Stimulated activated CD4-positive, alpha-beta T cell treated with anti-CD3 and anti-CD28 coated beads, Interleukin-2, amount 100 ng/mL, for 4 hours (primary cell): Measurements from ENCODE around the gene WDR93.

ENCODE experiments used
- DNase-seq: peaks from one replicate; pipeline ENCODE4 v3.0.0-alpha.2; 2020; ENCODE audit warnings: low read depth

WDR93 gene

DNA sequence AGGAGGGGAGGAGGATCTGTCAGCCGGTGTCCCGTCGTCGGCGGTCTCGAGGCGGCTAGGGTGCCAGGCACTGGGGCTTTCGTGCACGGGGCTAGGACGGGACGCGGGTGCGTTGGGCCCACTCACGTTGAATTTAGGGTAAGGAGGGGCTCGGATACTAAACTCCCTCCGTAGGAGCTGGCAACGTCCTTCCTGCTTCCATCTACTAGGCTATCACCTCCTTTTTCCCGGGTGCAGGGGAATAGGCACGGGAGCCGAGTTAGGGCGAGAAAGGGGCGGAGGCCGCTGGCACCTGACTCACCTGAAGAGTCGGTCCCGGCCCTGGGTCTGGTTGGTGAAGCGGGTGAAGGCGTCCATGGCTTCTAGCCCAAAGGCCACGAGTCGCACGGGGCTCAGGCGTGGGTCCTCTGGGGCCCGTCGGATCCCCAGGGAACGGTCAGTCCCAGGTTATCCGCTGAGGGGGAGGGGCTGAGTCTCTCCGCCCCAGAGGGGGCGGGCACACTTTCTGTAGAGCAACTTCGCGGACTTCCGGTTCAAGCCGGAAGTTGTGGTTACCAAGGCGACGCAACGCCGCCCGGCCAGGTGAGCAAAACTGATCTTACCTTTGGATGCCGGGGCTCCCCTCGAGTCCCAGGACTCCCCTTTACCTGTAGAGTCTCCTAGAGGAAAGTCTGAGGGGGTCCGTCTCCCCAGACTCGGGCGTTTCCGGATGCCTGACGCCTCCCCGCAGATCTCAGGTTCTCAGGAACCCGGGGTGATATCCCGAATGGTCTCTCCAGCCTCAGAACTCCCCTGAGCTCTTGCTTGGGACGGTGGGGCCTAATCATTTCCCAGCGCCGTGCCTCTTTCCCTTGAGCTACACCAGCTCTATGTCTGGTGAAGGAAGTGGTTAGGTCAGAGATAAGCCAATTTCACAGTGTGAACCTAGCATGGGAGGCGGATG, at the start of gene WDR93, which contains the start of gene PEX11A:
TSS of gene WDR93 (plus strand) at position 536 of the 943 bp plus-strand sequence. CDS start 10,936 bp downstream, outside the sequence.
TSS of gene PEX11A (minus strand) at position 479 of the 943 bp plus-strand sequence. CDS start at position 357, 122 bp downstream.
- DNase-seq, result peak; percentile 62

- DNase-seq, result no peak
Observed at GRCh38 chr15:89641053-89641452, 49.6 kb upstream of the WDR93 start.

- no peak for DNase-seq
Observed at GRCh38 chr15:89642106-89642505, 48.5 kb upstream of the WDR93 start.

GRCh38 chr15:89645680-89646079, 44.9 kb upstream of the WDR93 start:
- DNase-seq, result no peak

GRCh38 chr15:89646416-89647141, 44.0 kb upstream of the WDR93 start:
- DNase-seq, result no peak

DNA sequence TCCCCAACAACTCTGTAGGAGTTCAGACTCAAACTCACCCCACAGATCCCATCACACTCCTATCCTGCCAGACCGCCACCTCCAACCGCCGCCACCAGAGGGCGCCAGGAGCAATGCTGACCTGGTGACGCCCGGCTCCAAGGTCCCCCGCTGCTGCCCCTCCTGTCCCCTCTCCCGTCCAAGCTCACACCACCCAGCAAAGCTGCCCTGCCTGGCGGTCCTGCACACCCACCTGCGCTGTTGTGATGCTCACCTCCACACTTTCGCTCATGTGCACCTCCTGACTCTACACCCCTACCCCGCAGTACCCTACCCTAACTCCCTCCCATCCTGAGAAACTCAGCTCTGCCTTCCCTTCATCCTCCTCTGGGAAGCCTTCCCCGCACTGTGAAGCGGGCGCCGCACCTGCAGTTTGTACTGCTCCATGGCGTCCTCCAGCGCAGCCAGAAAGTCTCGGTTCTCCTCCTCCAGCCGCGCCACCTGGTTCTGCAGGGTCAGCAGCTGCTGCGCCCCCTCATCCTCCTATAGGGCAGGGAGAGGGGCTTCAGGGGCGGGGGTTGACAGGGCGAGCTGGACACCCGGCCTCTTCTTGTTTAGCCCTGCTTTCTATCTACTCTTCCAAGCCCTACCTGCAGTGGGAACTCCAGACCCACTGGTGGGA, 43.3 kb upstream of the WDR93 start:
- DNase-seq, result peak; percentile 13

GRCh38 chr15:89648106-89649012, 42.3 kb upstream of the WDR93 start:
- DNase-seq, result no peak

DNA sequence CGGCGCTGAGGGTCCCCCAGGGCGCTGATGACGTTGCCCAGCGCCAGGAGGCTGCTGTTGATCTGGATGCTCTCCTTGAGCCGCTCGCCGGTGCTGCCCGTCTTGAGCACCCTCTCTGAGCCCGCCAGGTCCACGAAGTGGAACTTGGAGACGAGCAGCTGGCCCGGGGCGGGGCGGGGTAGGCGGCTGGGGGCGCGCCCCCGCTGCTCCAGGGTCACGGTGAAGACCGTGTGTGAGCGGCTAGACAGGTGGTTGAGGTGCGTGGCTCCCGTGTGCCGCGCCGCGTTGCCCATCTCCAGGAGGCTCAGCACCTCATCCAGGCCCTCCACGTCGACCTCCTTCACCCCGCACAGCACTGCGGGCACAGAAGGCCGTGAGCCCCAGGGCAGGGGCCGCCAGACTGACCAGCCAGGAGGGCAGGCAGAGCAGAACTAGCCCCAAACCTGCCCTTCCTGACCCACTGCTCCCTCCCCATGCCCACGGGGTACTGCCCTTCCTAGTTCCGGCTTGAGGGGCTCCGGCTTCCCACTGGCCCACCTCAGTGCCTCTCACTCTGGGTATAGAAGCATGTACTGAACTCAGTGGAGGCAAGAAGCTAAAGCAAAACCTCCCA, 41.5 kb upstream of the WDR93 start:
- no peak for DNase-seq

DNA sequence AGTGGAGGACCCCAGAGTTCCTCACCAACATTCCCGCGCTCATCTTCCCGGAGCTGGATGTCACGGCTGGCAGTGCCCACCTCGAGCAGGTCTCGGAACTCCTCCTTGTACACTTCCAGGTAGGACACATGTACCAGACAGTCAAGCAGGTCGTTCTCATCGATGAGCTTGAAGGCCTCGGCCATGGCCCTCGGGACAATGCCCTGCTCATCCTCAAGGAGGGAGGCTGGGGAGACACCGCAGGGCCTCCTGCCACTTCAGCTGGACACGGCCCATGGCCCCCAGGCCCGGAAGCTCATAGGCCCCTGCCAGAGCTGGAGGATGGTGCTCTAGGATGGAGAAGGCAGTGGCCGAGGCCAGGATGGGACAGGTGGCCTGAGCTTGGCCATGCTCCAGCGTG, 40.9 kb upstream of the WDR93 start:
- DNase-seq, result no peak

GRCh38 chr15:89652131-89652530, 38.5 kb upstream of the WDR93 start:
- DNase-seq, result no peak

DNA sequence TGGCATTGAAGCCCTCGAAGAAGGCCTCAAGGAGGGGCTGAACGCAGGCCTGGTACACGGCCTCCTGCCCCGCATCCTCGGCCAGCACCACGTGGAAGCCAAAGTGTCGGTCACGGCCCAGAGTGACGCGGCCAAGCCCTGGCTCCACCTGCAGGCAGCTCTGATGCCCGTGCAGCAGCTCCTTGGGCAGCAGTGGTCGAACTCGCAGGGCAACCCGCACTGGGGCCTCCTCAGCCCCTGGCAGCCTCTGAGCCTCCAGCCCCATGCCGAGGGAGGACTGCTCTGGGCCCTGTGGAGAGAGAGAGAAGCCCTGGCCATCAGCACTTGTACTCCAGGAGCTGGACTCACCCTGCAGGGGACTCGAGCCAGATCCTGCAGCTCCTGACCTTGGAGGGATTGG, 37.9 kb upstream of the WDR93 start:
- no peak for DNase-seq

DNA sequence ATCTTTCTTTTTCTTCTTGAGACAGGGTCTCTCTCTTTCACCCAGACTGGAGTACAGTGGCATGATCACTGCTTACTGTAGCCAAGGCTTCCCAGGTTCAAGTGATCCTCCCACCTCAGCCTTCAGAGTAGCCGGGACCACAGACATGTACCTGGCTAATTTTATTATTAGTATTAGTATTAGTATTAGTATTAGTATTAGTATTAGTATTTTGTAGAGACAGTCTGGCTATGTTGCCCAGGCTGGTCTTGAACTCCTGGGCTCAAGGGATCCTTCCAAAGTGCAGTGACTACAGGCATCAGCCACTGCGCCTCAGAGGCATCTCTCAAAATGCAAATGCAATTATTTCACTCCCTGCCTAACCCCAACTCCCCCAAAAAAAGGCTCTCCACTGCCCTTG, 37.0 kb upstream of the WDR93 start:
- DNase-seq, result no peak

DNA sequence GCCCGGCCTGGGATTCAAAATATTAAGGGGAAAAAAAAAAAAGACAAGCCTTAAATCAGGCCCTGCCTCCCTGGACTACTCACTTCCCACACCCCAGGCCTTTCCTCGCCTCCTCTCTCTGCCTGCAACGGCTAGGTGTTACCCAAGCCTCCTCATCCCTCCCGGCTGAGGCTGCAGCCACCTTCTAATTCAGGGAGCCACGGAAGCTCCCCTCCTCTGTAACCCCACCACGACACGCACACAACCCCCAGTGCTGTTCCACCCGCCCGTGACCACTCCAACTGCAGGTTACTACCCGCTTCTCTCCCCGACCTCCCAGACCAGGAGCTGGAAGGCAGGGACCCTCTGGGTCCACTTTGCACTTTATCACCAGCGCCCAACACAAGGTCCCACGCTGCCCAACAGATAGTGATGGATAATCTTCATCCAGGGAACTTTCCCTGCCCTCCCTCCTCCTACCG, 36.3 kb upstream of the WDR93 start:
- DNase-seq, result no peak

- DNase-seq, result no peak
Observed at GRCh38 chr15:89654847-89655805, 35.5 kb upstream of the WDR93 start, which contains the start of gene KIF7. KIF7 (minus strand) TSS chr15:89655467; CDS start chr15:89652930, 2,537 bp downstream.

- no peak for DNase-seq
Observed at GRCh38 chr15:89656116-89656815, 34.3 kb upstream of the WDR93 start.

GRCh38 chr15:89657686-89658200, 32.9 kb upstream of the WDR93 start:
- no peak for DNase-seq

- DNase-seq, result no peak
Observed at GRCh38 chr15:89659295-89659694, 31.3 kb upstream of the WDR93 start.

GRCh38 chr15:89660556-89660955, 30.1 kb upstream of the WDR93 start:
- DNase-seq, result no peak
